Upper lobe of right lung (tissue), 1 donor: Measurements from ENCODE around the gene BEX5. TPM values are rescaled to one million over a fixed set of nuclear protein-coding genes. Genes with fewer than 3 reads are reported as not detected.
A peak's percentile ranks its signal among the peaks of the same experiment; 100 is the strongest.
"Not testable (repeated sequence)": the region's sequence is repeated elsewhere in the genome, so short reads cannot be mapped to it uniquely, and the experiment has no call there.

ENCODE experiments used
- ATAC-seq: fragments of 200-7000 bp; cut with Tn5 transposase; one replicate; pipeline ENCODE4 v1.9.1; 2020; ENCODE audit warnings: mild to moderate bottlenecking, moderate library complexity
- DNase-seq: peaks from one replicate; pipeline ENCODE4 v3.0.0-alpha.2; 2020
- H3K27ac ChIP-seq: fragments of 200-600 bp; one replicate; pipeline ENCODE4 v1.8.0; 2022
- H3K27me3 ChIP-seq: fragments of 200-600 bp; one replicate; pipeline ENCODE4 v1.8.0; 2022; ENCODE audit warnings: mild to moderate bottlenecking
- H3K36me3 ChIP-seq: fragments of 200-600 bp; one replicate; pipeline ENCODE4 v1.8.0; 2022
- H3K4me1 ChIP-seq: fragments of 200-600 bp; one replicate; pipeline ENCODE4 v1.8.0; 2022
- H3K4me3 ChIP-seq: fragments of 200-600 bp; one replicate; pipeline ENCODE4 v1.8.0; 2022; ENCODE audit warnings: mild to moderate bottlenecking
- H3K9me3 ChIP-seq: fragments of 200-600 bp; one replicate; pipeline ENCODE4 v1.8.0; 2022
- CTCF ChIP-seq: fragments of 200-600 bp; IDR thresholded peaks from one replicate; pipeline ENCODE4 v1.8.0; 2022; ENCODE audit warnings: antibody characterized with exemption
- intact Hi-C: fragments of 100-400 bp; cut with DNase I; formaldehyde crosslinking; loops from one replicate; pipeline ENCODE4 v1.11.0; 2022
- total RNA-seq: library from RNA; stranded (reverse); fragmentation: NEBNext Ultra II Directional; extraction: Animal tissue kit (Norgen Biotek cat#: 25700); gene quantifications from one replicate; pipeline ENCODE4 v1.2.1, GENCODE V29; 2021
- donor health status: DM: no; HTN: yes; CAD: no; lungs with severe emphysema.

BEX5 gene
- total RNA-seq, 1 donor from 2014 or later, result 5.8 TPM

- H3K27ac ChIP-seq, result no peak overlapping the region
- no peaks in the 10 kb centered on the region for H3K36me3 ChIP-seq
- intact Hi-C loops, result no loop called here
- DNase-seq (no peak), ATAC-seq (no peak)
- H3K27me3 ChIP-seq, result no peaks in the 10 kb centered on the region
- H3K4me1 ChIP-seq, result no peaks in the 10 kb centered on the region
- no peak for TF ChIP-seq CTCF
- H3K4me3 ChIP-seq, result no peak overlapping the region
- H3K9me3 ChIP-seq, result no peaks in the 10 kb centered on the region
These were observed 17.7 kb downstream of the BEX5 start for GRCh38 chrX:102138064-102138463.

- intact Hi-C loops, result no loop called here
- TF ChIP-seq CTCF, result peak; percentile 30
- DNase-seq (no peak), ATAC-seq (no peak)
- no peak overlapping the region for H3K27ac ChIP-seq
- H3K27me3 ChIP-seq, result no peaks in the 10 kb centered on the region
- H3K4me3 ChIP-seq, result no peak overlapping the region
- no peaks in the 10 kb centered on the region for H3K9me3 ChIP-seq
- no peaks in the 10 kb centered on the region for H3K4me1 ChIP-seq
- H3K36me3 ChIP-seq, result no peaks in the 10 kb centered on the region
These were observed 26.3 kb downstream of the BEX5 start for GRCh38 chrX:102129473-102129872.

GRCh38 chrX:102126863-102127262 lies 28.9 kb downstream of the BEX5 start:
- TF ChIP-seq CTCF, result no peak
- DNase-seq (no peak), ATAC-seq (no peak)
- Histone ChIP-seq H3K27ac (no peak overlapping the region), H3K4me3 (no peak overlapping the region), H3K36me3 (no peaks in the 10 kb centered on the region), H3K4me1 (no peaks in the 10 kb centered on the region), H3K9me3 (no peaks in the 10 kb centered on the region), H3K27me3 (no peaks in the 10 kb centered on the region)
- intact Hi-C loops, result no loop called here

- H3K27ac ChIP-seq, intact Hi-C loops, H3K27me3 ChIP-seq, H3K9me3 ChIP-seq, H3K36me3 ChIP-seq, H3K4me3 ChIP-seq, H3K4me1 ChIP-seq, DNase-seq: not testable (repeated sequence)
- ATAC-seq, result peak; percentile 20
These were observed 29.5 kb downstream of the BEX5 start for GRCh38 chrX:102126080-102126818.

- H3K4me1 ChIP-seq, intact Hi-C loops, H3K27ac ChIP-seq, H3K27me3 ChIP-seq, H3K36me3 ChIP-seq, H3K9me3 ChIP-seq: not testable (repeated sequence)
- H3K4me3 ChIP-seq, result peak within 1 kb of the TSS; percentile 35
- ATAC-seq (peak; percentile 86), DNase-seq (peak; percentile 68)
These were observed 30.3 kb downstream of the BEX5 start, which contains the start of gene TCEAL2 for GRCh38 chrX:102125436-102125835. TCEAL2 (plus strand) TSS chrX:102125679; CDS start chrX:102126831, 1,152 bp downstream.

GRCh38 chrX:102125014-102125413 lies 30.8 kb downstream of the BEX5 start:
- H3K4me1 ChIP-seq, H3K27ac ChIP-seq, intact Hi-C loops, H3K36me3 ChIP-seq, H3K27me3 ChIP-seq, ATAC-seq, DNase-seq, H3K9me3 ChIP-seq: not testable (repeated sequence)
- peak overlapping the region; percentile 35 for H3K4me3 ChIP-seq

GRCh38 chrX:102115748-102116147 lies 40.0 kb downstream of the BEX5 start:
- no peaks in the 10 kb centered on the region for H3K9me3 ChIP-seq
- no peak for ATAC-seq
- TF ChIP-seq CTCF, result no peak

More at GRCh38 chrX:102115748-102116147, 40.0 kb downstream of the BEX5 start:
- no peaks in the 10 kb centered on the region for H3K36me3 ChIP-seq
- no peak overlapping the region for H3K4me3 ChIP-seq
- intact Hi-C loops, result no loop called here
- DNase-seq, result no peak
- H3K4me1 ChIP-seq, result no peaks in the 10 kb centered on the region
- H3K27ac ChIP-seq, result no peak overlapping the region
- H3K27me3 ChIP-seq, result no peaks in the 10 kb centered on the region
